Measurements from ENCODE around the gene BTG2.
"Not testable (repeated sequence)": the region's sequence is repeated elsewhere in the genome, so short reads cannot be mapped to it uniquely, and the experiment has no call there.

Gene BTG2

GRCh38 chr1:203296460-203297073, 8.8 kb upstream of the BTG2 start:
- Histone ChIP-seq H3K9me3 (ENCODE audit: insufficient read depth, low read depth, low read length) (no peaks in the 10 kb centered on the region), H3F3A (ENCODE audit: low read depth) (peaks cover 8% of the 10 kb centered on the region; the same call in 1 of the 2 replicates), H3K9me2 (replicated peaks; ENCODE audit: low read depth, low read length) (no peaks in the 10 kb centered on the region), H3K27me3 (ENCODE audit: insufficient read depth, low read length, poor library complexity, severe bottlenecking) (no peaks in the 10 kb centered on the region), H2AFZ (ENCODE audit: low read length) (no peak overlapping the region), H3K4me3 (ENCODE audit: low read length, poor library complexity, severe bottlenecking) (no peak overlapping the region), H3K36me3 (ENCODE audit: insufficient read depth, low read length) (no peaks in the 10 kb centered on the region), H3K79me2 (ENCODE audit: insufficient read depth, low read length) (no peaks in the 10 kb centered on the region), H3K4me2 (ENCODE audit: low read depth, low read length, poor library complexity, severe bottlenecking) (peak overlapping the region; percentile 44), H3K4me1 (ENCODE audit: insufficient read depth, low read length, poor library complexity, severe bottlenecking) (peaks cover 57% of the 10 kb centered on the region), H4K20me1 (ENCODE audit: insufficient read depth, low read length, poor library complexity, severe bottlenecking) (no peaks in the 10 kb centered on the region), H3K9ac (ENCODE audit: low read depth, low read length, poor library complexity, severe bottlenecking) (peak overlapping the region; percentile 58)
- TF ChIP-seq, protein P1, sequence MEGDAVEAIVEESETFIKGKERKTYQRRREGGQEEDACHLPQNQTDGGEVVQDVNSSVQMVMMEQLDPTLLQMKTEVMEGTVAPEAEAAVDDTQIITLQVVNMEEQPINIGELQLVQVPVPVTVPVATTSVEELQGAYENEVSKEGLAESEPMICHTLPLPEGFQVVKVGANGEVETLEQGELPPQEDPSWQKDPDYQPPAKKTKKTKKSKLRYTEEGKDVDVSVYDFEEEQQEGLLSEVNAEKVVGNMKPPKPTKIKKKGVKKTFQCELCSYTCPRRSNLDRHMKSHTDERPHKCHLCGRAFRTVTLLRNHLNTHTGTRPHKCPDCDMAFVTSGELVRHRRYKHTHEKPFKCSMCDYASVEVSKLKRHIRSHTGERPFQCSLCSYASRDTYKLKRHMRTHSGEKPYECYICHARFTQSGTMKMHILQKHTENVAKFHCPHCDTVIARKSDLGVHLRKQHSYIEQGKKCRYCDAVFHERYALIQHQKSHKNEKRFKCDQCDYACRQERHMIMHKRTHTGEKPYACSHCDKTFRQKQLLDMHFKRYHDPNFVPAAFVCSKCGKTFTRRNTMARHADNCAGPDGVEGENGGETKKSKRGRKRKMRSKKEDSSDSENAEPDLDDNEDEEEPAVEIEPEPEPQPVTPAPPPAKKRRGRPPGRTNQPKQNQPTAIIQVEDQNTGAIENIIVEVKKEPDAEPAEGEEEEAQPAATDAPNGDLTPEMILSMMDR (conservative IDR thresholded peaks at IDR 0.05; ENCODE audit: low read length): no peak
- no peak for TF ChIP-seq EZH2phosphoT487 (IDR thresholded peaks at IDR 0.05; ENCODE audit: borderline replicate concordance)

DNA sequence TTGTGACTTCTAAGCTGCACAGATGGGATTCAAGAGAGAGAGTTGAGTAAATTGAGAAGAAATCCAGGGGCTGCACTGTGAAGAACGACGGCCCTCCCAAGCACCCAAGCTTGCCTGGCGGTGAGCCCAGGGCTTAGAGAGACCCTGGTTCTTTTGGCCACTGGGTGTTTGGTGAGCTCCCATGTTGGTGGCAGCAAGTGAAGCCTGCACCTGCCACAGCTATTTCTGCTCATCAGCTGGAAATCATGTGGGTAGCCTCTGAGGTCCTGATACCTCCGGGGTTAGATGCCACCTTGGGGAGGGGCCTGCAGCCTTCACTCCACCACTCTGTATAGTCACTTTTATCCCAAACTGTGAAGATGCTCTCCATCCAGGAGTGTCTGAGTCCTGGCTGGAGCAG, 6.2 kb upstream of the BTG2 start:
- Histone ChIP-seq H3K4me2 (ENCODE audit: low read depth, low read length, poor library complexity, severe bottlenecking) (peak overlapping the region; percentile 7), H3K4me3 (ENCODE audit: low read length, poor library complexity, severe bottlenecking) (no peak overlapping the region), H3K9ac (ENCODE audit: low read depth, low read length, poor library complexity, severe bottlenecking) (no peak overlapping the region), H3K4me1 (ENCODE audit: insufficient read depth, low read length, poor library complexity, severe bottlenecking) (peaks cover 77% of the 10 kb centered on the region), H3K36me3 (ENCODE audit: insufficient read depth, low read length) (no peaks in the 10 kb centered on the region), H3K9me3 (ENCODE audit: insufficient read depth, low read depth, low read length) (no peaks in the 10 kb centered on the region), H2AFZ (ENCODE audit: low read length) (no peak overlapping the region), H4K20me1 (ENCODE audit: insufficient read depth, low read length, poor library complexity, severe bottlenecking) (no peaks in the 10 kb centered on the region), H3F3A (ENCODE audit: low read depth) (peaks cover 8% of the 10 kb centered on the region; the same call in 1 of the 2 replicates), H3K27me3 (ENCODE audit: insufficient read depth, low read length, poor library complexity, severe bottlenecking) (no peaks in the 10 kb centered on the region), H3K79me2 (ENCODE audit: insufficient read depth, low read length) (peaks cover 4% of the 10 kb centered on the region; the same call in 1 of the 2 replicates), H3K9me2 (replicated peaks; ENCODE audit: low read depth, low read length) (no peaks in the 10 kb centered on the region)
- TF ChIP-seq EZH2phosphoT487 (IDR thresholded peaks at IDR 0.05; ENCODE audit: borderline replicate concordance): no peak
- TF ChIP-seq, protein P1 (conservative IDR thresholded peaks at IDR 0.05; ENCODE audit: low read length): no peak

DNA sequence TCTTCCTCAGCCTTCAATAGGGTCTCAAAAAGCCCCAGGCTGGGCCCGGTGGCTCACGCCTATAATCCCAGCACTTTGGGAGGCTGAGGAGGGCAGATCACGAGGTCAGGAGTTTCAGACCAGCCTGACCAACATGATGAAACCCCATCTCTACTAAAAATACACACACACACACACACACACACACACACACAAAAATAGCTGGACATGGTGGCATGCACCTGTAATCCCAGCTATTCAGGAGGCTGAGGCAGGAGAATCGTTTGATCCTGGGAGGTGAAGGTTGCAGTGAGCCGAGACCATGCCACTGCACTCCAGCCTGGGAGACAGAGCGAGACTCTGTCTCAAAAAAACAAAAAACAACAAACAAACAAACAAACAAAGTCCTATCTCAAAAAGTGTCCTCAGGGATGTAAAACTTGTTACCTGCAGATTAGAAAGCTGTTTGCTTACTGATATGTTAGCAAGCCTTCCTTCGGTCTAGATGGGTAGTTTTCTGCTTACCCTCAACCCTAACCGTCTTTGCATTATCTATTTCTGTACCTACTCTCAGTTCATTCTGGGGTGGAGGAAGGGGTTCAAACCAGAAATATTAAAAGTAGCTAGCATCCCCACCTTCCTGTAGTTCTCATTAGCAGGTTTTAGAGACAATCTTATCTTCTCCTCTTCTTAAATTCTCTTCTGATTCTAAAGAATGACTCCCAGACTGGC, 5.4 kb upstream of the BTG2 start:
- not testable (repeated sequence) for H3K27me3 ChIP-seq (ENCODE audit: insufficient read depth, low read length, poor library complexity, severe bottlenecking); H3K36me3 ChIP-seq (ENCODE audit: insufficient read depth, low read length); H3F3A ChIP-seq (ENCODE audit: low read depth); H3K9me2 ChIP-seq (replicated peaks; ENCODE audit: low read depth, low read length); H3K9me3 ChIP-seq (ENCODE audit: insufficient read depth, low read depth, low read length); H4K20me1 ChIP-seq (ENCODE audit: insufficient read depth, low read length, poor library complexity, severe bottlenecking)
- Histone ChIP-seq H2AFZ (ENCODE audit: low read length) (0 out of 2 replicates have a peak overlapping the region, but pooled peaks have one; percentile 13), H3K4me1 (ENCODE audit: insufficient read depth, low read length, poor library complexity, severe bottlenecking) (peaks cover 83% of the 10 kb centered on the region), H3K4me2 (ENCODE audit: low read depth, low read length, poor library complexity, severe bottlenecking) (peak overlapping the region; percentile 66), H3K4me3 (ENCODE audit: low read length, poor library complexity, severe bottlenecking) (peak overlapping the region; percentile 16), H3K9ac (ENCODE audit: low read depth, low read length, poor library complexity, severe bottlenecking) (peak overlapping the region; percentile 32), H3K79me2 (ENCODE audit: insufficient read depth, low read length) (peaks cover 11% of the 10 kb centered on the region; the same call in 1 of the 2 replicates)

Data from Loucy (cell line).